Vagina (tissue), 2 donors: ENCODE measurements around the gene LRRC4C.

ENCODE experiments used
- POLR2A ChIP-seq, 2 donors: fragments of 450-650 bp; IDR thresholded peaks; one replicate each; pipeline ENCODE4 v1.6.1; 2017; ENCODE audit warnings: antibody characterized with exemption in 2 of 2, mild to moderate bottlenecking in 2 of 2, moderate library complexity in 2 of 2
- POLR2AphosphoS5 ChIP-seq, 2 donors: sonication (generic); formaldehyde crosslinking; IDR thresholded peaks; one replicate each; pipeline ENCODE4 v1.9.0; 2017; ENCODE audit warnings: antibody characterized with exemption in 2 of 2, mild to moderate bottlenecking in 2 of 2, low read depth in 1 of 2; ENCODE audit not compliant: insufficient read depth in 1 of 2
- TF ChIP-seq, protein P1 (sequence below), 3 experiments: fragments of 450-650 bp in 2 of 3; fragments of 200-600 bp in 1 of 3; sonication (generic) in 1 of 3; IDR thresholded peaks; one replicate each; pipeline ENCODE4 v1.5.1; 2017 to 2019; ENCODE audit warnings: antibody characterized with exemption in 3 of 3, mild to moderate bottlenecking in 2 of 3, moderate library complexity in 2 of 3

DNA sequence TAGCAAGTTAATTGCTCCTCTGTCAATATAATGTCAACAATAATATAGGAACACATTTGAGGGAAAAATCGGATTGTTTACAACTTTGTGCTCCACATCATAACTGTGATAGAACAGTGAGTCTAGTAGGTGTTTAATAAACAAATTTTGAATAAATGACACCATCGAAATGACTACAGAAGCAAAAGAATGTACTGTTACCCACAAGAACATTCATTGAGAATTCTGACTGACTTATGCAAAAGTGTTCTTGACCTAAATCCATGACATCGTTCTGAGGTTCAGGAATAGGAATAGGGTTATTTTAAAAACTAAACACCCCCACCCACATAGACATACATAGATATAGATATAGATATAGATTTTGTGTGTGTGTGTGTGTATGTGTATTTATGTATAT is 8.4 kb downstream of the LRRC4C start:
- TF ChIP-seq, protein P1, sequence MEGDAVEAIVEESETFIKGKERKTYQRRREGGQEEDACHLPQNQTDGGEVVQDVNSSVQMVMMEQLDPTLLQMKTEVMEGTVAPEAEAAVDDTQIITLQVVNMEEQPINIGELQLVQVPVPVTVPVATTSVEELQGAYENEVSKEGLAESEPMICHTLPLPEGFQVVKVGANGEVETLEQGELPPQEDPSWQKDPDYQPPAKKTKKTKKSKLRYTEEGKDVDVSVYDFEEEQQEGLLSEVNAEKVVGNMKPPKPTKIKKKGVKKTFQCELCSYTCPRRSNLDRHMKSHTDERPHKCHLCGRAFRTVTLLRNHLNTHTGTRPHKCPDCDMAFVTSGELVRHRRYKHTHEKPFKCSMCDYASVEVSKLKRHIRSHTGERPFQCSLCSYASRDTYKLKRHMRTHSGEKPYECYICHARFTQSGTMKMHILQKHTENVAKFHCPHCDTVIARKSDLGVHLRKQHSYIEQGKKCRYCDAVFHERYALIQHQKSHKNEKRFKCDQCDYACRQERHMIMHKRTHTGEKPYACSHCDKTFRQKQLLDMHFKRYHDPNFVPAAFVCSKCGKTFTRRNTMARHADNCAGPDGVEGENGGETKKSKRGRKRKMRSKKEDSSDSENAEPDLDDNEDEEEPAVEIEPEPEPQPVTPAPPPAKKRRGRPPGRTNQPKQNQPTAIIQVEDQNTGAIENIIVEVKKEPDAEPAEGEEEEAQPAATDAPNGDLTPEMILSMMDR (IDR thresholded peaks at IDR 0.05) = no peak
- TF ChIP-seq POLR2AphosphoS5 (IDR thresholded peaks at IDR 0.05; ENCODE audit: insufficient read depth in 1 of 2, low read depth in 1 of 2) (no peak), POLR2A (IDR thresholded peaks at IDR 0.05) (no peak)
